Keratinocyte (primary cell): ENCODE results near the gene MOB3B. TPM values are rescaled to one million over a fixed set of nuclear protein-coding genes. Genes with fewer than 3 reads are reported as not detected.

ENCODE experiments used
- DNase-seq: peaks from one replicate; pipeline ENCODE4 v3.0.0-alpha.2; 2011; ENCODE audit warnings: low read depth, missing footprints, low spot score
- FAIRE-seq: peaks from 2 replicates; lab custom pipeline; 2011; peaks lifted over from hg19 to GRCh38; lab: Jason Lieb, UNC
- H2AFZ ChIP-seq: 2 replicates; pipeline ENCODE4 v1.6.0; 2012; ENCODE audit warnings: low read length, control low read depth, inconsistent platforms; ENCODE audit not compliant: control insufficient read depth
- H3K27ac ChIP-seq: 2 replicates; pipeline ENCODE4 v1.5.1; 2011; ENCODE audit warnings: low read length; ENCODE audit not compliant: control insufficient read depth, insufficient read depth
- H3K27me3 ChIP-seq: 3 replicates; pipeline ENCODE4 v1.6.0; 2011; ENCODE audit warnings: low read length; ENCODE audit not compliant: control insufficient read depth, insufficient read depth; ENCODE audit errors: extremely low read depth
- H3K36me3 ChIP-seq, 2 experiments: 2 replicates in 1 of 2; 3 replicates in 1 of 2; pipeline ENCODE4 v1.5.1; 2011; ENCODE audit warnings: low read length in 2 of 2, mild to moderate bottlenecking in 1 of 2; ENCODE audit not compliant: control insufficient read depth in 2 of 2, insufficient read depth in 2 of 2; ENCODE audit errors: extremely low read depth in 1 of 2
- H3K4me1 ChIP-seq: 3 replicates; pipeline ENCODE4 v1.5.1; 2011; ENCODE audit warnings: low read length; ENCODE audit not compliant: control insufficient read depth, insufficient read depth; ENCODE audit errors: extremely low read depth
- H3K4me2 ChIP-seq: 3 replicates; pipeline ENCODE4 v1.6.0; 2011; ENCODE audit warnings: low read depth, low read length; ENCODE audit not compliant: control insufficient read depth, insufficient read depth; ENCODE audit errors: extremely low read depth
- H3K4me3 ChIP-seq, 3 experiments: fragments of 200-600 bp in 1 of 3; sonication (generic) in 1 of 3; 2 replicates in 2 of 3; 3 replicates in 1 of 3; pipeline ENCODE4 v1.5.1; 2011 to 2016; ENCODE audit warnings: low read length in 3 of 3, mild to moderate bottlenecking in 3 of 3, control low read depth in 2 of 3, inconsistent platforms in 1 of 3, low read depth in 1 of 3, mixed read lengths in 1 of 3, mixed run types in 1 of 3, moderate library complexity in 1 of 3; ENCODE audit not compliant: control insufficient read depth in 2 of 3, insufficient read depth in 2 of 3; ENCODE audit errors: extremely low read depth in 1 of 3
- H3K79me2 ChIP-seq: 2 replicates; pipeline ENCODE4 v1.6.0; 2012; ENCODE audit warnings: low read length; ENCODE audit not compliant: control insufficient read depth, insufficient read depth
- H3K9ac ChIP-seq: 3 replicates; pipeline ENCODE4 v1.6.0; 2011; ENCODE audit warnings: low read length; ENCODE audit not compliant: control insufficient read depth, insufficient read depth; ENCODE audit errors: extremely low read depth
- H3K9me1 ChIP-seq: 3 replicates; pipeline ENCODE4 v1.6.0; 2011; ENCODE audit warnings: low read length; ENCODE audit not compliant: control insufficient read depth, insufficient read depth; ENCODE audit errors: extremely low read depth
- H3K9me3 ChIP-seq: 2 replicates; pipeline ENCODE4 v1.5.1; 2012; ENCODE audit warnings: low read depth, low read length; ENCODE audit not compliant: control insufficient read depth
- H4K20me1 ChIP-seq: 3 replicates; pipeline ENCODE4 v1.6.0; 2011; ENCODE audit warnings: low read length; ENCODE audit not compliant: control insufficient read depth, insufficient read depth; ENCODE audit errors: extremely low read depth
- EZH2 ChIP-seq: IDR thresholded peaks from one replicate; pipeline ENCODE4 v1.6.1; 2012; ENCODE audit warnings: inconsistent platforms, mild to moderate bottlenecking, low read length, moderate library complexity
- dilution Hi-C: fragments of 300-500 bp; cut with MboI; formaldehyde crosslinking; loops from one replicate; pipeline ENCODE4 v1.7.0; 2020; ENCODE audit warnings: low sequenced_read_pairs; ENCODE audit not compliant: extremely low pct_ligation_motif_present
- polyA plus RNA-seq, 5 experiments: library from polyadenylated mRNA; depleted of rRNA in 3 of 5; stranded (reverse) in 3 of 5; stranded (forward) in 1 of 5; unstranded in 1 of 5; fragments of >200 nt; gene quantifications; 1 replicate in 1 of 5; 2 replicates in 3 of 5; 3 replicates in 1 of 5; pipeline versions ENCODE4 v1.2.1 to v1.2.3, GENCODE V29; 2011 to 2012; ENCODE audit warnings: missing spikeins in 2 of 5, low read depth in 1 of 5, low replicate concordance in 1 of 5
- TF ChIP-seq, protein P1 (sequence below), 3 experiments: IDR thresholded peaks in 1 of 3; conservative IDR thresholded peaks in 1 of 3; optimal IDR thresholded peaks in 1 of 3; 2 replicates in 2 of 3; 3 replicates in 1 of 3; pipeline versions ENCODE3 to v1.5.1; 2011; ENCODE audit warnings: low read length in 3 of 3, mild to moderate bottlenecking in 3 of 3, moderate library complexity in 2 of 3, control low read depth in 1 of 3, inconsistent platforms in 1 of 3; ENCODE audit not compliant: insufficient read depth in 2 of 3; ENCODE audit errors: extremely low read depth in 1 of 3

Gene MOB3B
- polyA plus RNA-seq, 1 donor (not counting 4 experiments of a cell fraction or from before 2014, with no cell fraction given): 35.3 TPM

DNA sequence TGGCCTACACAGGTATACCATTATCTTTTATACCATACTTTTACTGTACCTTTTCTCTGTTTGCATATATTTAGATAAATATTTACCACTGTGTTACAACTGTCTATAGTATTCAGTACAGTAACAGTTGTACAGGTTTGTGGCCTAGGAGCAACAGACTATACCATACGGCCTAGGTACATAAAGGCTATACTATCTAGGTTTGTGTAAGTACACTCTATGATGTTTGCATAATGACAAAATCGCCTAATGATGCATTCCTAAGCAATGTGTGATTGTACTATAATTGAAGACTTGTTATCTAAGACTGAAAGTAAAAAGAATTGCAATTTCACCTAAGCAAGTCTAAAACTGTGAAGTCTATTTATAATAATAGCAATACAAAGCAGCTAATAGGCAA is 39.8 kb upstream of the MOB3B start:
- peaks cover 0 to 2% of the 10 kb centered on the region in 2 experiments for H3K36me3 ChIP-seq
- no peaks in the 10 kb centered on the region for H4K20me1 ChIP-seq
- no peak overlapping the region for H3K4me3 ChIP-seq
- H3K9ac ChIP-seq: no peak overlapping the region
- H3K4me1 ChIP-seq: peaks cover 6% of the 10 kb centered on the region
- TF ChIP-seq, protein P1, sequence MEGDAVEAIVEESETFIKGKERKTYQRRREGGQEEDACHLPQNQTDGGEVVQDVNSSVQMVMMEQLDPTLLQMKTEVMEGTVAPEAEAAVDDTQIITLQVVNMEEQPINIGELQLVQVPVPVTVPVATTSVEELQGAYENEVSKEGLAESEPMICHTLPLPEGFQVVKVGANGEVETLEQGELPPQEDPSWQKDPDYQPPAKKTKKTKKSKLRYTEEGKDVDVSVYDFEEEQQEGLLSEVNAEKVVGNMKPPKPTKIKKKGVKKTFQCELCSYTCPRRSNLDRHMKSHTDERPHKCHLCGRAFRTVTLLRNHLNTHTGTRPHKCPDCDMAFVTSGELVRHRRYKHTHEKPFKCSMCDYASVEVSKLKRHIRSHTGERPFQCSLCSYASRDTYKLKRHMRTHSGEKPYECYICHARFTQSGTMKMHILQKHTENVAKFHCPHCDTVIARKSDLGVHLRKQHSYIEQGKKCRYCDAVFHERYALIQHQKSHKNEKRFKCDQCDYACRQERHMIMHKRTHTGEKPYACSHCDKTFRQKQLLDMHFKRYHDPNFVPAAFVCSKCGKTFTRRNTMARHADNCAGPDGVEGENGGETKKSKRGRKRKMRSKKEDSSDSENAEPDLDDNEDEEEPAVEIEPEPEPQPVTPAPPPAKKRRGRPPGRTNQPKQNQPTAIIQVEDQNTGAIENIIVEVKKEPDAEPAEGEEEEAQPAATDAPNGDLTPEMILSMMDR (optimal IDR thresholded peaks at IDR 0.05 in 1 of 3, IDR thresholded peaks at IDR 0.05 in 1 of 3, conservative IDR thresholded peaks at IDR 0.05 in 1 of 3; ENCODE audit: extremely low read depth in 1 of 3, insufficient read depth in 2 of 3, low read length in 3 of 3): no peak
- no peak for TF ChIP-seq EZH2
- no peaks in the 10 kb centered on the region for H3K9me3 ChIP-seq
- no peak overlapping the region for H3K4me2 ChIP-seq
- no peak overlapping the region for H3K27ac ChIP-seq
- DNase-seq: no peak
- FAIRE-seq: peak; percentile 74
- no peaks in the 10 kb centered on the region for H3K27me3 ChIP-seq
- no peak overlapping the region for H2AFZ ChIP-seq
- dilution Hi-C loops: no loop called here
- H3K79me2 ChIP-seq: peaks cover 2% of the 10 kb centered on the region
- H3K9me1 ChIP-seq: no peaks in the 10 kb centered on the region

DNA sequence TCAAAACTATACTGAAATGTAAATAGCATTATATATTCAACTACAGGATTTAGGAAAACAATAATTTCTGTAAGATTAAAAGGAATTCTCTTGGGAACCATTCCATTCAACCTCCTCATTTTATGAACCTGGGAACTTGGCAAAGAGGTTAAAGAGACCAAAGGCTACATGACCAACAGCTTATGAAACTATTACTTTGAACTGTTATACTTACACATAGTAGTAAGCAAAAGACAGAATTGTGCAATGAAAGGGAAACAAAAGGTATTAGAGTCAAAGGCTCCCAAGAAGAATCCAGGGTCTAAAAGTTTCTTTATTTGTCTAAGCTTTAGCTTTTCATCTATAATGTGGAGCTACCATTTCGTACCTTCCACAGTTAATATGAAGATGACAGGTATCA is 36.5 kb upstream of the MOB3B start:
- no peaks in the 10 kb centered on the region for H3K9me1 ChIP-seq
- H3K4me3 ChIP-seq: no peak overlapping the region
- no peaks in the 10 kb centered on the region for H3K27me3 ChIP-seq
- peaks cover 0 to 2% of the 10 kb centered on the region in 2 experiments for H3K36me3 ChIP-seq
- H3K79me2 ChIP-seq: peaks cover 2% of the 10 kb centered on the region
- H4K20me1 ChIP-seq: no peaks in the 10 kb centered on the region
- no peaks in the 10 kb centered on the region for H3K4me1 ChIP-seq
- no peak overlapping the region for H2AFZ ChIP-seq
- TF ChIP-seq EZH2: no peak
- TF ChIP-seq, protein P1 (optimal IDR thresholded peaks at IDR 0.05 in 1 of 3, IDR thresholded peaks at IDR 0.05 in 1 of 3, conservative IDR thresholded peaks at IDR 0.05 in 1 of 3; ENCODE audit: extremely low read depth in 1 of 3, insufficient read depth in 2 of 3, low read length in 3 of 3): no peak
- no peak overlapping the region for H3K4me2 ChIP-seq
- H3K27ac ChIP-seq: no peak overlapping the region
- no peak for FAIRE-seq
- no peak for DNase-seq
- dilution Hi-C loops: no loop called here
- no peak overlapping the region for H3K9ac ChIP-seq
- no peaks in the 10 kb centered on the region for H3K9me3 ChIP-seq
